Activated CD8-positive, alpha-beta memory T cell treated with anti-CD3 and anti-CD28 coated beads for 36 hours (primary cell): ENCODE results near the gene CTH. TPM values are rescaled to one million over a fixed set of nuclear protein-coding genes. Genes with fewer than 3 reads are reported as not detected.
"Not testable (repeated sequence)": the region's sequence is repeated elsewhere in the genome, so short reads cannot be mapped to it uniquely, and the experiment has no call there.

Experiments used
- CTCF ChIA-PET: fragments of 350-600 bp; sonication (Branson Sonifier 250); formaldehyde crosslinking; loops from one replicate; lab custom pipeline; 2021; ENCODE audit warnings: antibody characterized with exemption; lab: Charles Lee
- POLR2A ChIA-PET: fragments of 350-600 bp; sonication (Branson Sonifier 250); formaldehyde crosslinking; loops from one replicate; lab custom pipeline; 2021; ENCODE audit warnings: antibody characterized with exemption; lab: Charles Lee
- total RNA-seq, 2 experiments: library from RNA; stranded (reverse); gene quantifications; one replicate each; pipeline ENCODE4 v1.2.3, GENCODE V29; 2021

CTH gene
- total RNA-seq, 2 experiments from 2014 or later = 20.9 to 21.4 TPM

DNA sequence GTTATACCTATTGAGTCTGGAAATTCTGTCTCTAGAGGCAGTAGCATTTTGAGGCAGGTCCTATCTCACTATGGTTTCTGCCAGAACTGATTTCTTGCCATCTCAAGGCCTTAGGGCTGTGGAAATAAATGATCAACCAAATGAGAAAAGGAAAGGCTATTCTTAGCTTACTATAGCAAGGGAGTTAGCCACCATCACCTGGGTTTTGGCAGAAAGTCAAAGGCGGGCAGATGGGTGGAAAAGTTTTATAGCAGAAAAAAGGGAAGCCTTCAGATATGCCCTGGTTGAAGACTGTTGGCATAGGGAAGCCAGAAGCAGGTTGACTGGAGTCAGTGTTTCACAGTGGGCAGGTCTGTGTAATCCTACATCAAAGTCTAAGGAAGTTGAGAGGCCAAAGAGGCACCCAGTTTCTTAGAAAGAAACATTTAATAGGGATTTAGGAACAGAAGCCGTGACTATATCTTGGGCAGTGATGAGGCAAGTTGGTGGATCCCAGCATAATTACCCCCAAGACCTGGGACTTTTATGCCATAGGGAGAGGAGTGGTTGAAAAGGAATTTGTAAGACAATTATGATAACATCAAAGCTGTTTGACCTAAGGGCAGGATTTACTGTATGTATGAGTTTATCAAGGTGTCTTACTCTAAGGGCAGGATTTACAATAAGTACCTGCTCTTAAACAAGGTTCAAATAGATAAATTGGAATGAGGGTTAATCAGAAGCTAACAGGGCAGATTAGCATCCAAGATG lies 29.7 kb downstream of the CTH start:
- ChIA-PET POLR2A (no interaction called here), CTCF (no interaction called here)

DNA sequence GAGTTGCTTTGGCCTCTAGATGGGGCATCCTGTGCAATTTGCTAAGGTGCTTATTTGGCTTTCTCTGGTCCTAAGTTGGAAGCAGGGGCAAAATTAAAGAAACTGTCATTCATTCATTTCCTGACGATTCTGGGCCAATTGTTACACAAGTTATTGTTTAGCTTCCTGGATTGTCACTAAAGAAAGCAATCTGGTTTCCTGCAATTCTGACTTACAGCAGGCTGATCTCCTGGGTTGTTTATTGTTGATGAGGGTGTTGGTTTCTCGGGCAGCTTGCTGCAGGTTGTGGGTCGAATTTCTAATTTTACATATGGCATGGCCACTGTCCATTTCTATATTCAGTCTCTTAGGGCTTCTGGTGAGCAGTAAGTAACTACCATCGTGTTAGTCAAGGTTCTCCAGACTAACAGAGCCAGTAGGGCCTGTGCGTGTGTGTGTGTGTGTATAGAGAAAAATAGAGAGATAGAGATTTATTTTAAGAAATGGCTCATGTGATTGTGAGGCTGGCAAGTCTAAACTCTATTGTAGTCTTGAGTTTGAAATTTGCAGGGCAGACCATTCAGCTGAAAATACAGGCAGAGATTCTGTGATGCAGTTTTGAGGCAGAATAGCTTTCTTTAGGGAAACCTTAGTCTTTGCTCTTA lies 30.4 kb downstream of the CTH start:
- ChIA-PET CTCF (no interaction called here), POLR2A (no interaction called here)

DNA sequence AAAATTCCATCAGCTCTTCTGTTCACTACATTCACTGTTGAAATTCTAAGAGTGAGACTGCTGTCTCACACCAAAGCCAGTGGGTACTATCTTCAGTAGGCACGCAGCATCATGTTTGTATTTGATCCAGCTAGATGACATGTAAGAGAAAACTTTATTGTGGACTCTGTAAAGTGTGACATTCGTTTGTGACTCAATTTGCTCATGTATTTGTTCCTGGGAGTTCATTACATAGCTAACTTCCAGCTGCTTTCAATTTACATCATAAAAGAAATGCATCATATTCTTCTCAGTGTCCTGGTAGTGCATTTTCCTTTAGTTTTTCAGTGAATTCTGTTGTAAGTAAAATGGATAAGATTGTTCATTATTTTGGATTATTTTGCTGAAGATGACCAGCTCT lies 31.4 kb downstream of the CTH start:
- CTCF ChIA-PET = no interaction called here
- POLR2A ChIA-PET = no interaction called here

DNA sequence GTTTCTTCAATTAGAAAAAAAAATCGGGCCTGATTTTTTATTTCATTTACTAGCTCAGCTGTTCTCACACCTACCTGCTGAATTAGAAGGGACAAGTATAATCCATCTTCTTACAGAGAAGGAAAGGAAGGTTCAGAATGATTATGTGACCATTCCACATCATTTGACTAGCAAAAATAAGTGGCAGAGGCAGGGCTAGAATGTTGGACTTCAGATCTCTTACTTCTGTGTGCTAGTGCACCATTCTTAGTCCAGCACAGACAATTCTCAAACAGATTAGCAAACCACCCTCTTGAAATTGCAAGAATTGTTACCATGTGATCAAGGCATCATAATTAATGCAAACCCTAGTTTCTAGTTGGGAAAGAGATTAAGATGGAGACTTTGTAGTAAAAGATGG lies 32.7 kb downstream of the CTH start:
- CTCF ChIA-PET = no interaction called here

DNA sequence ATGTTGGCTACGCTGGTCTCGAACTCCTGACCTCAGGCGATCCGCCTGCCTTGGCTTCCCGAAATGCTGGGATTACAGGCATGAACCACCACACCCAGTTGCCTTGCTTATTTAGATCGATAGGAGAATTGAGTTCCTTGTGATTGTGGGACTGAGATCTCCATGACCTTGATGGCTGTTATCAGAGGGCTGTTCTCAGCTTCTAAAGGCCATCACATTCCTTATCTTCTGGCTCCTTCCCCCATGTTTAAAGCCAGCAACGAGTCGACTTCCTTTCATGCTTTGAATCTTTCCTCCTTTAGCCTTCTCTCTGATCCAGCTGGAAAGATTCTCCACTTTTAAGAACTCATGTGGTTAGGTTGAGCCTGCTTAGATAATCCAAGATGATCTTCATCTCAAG lies 38.0 kb downstream of the CTH start:
- ChIA-PET POLR2A (no interaction called here), CTCF (no interaction called here)

More for the DNA sequence above, 32.7 kb downstream of the CTH start:
- POLR2A ChIA-PET = no interaction called here

DNA sequence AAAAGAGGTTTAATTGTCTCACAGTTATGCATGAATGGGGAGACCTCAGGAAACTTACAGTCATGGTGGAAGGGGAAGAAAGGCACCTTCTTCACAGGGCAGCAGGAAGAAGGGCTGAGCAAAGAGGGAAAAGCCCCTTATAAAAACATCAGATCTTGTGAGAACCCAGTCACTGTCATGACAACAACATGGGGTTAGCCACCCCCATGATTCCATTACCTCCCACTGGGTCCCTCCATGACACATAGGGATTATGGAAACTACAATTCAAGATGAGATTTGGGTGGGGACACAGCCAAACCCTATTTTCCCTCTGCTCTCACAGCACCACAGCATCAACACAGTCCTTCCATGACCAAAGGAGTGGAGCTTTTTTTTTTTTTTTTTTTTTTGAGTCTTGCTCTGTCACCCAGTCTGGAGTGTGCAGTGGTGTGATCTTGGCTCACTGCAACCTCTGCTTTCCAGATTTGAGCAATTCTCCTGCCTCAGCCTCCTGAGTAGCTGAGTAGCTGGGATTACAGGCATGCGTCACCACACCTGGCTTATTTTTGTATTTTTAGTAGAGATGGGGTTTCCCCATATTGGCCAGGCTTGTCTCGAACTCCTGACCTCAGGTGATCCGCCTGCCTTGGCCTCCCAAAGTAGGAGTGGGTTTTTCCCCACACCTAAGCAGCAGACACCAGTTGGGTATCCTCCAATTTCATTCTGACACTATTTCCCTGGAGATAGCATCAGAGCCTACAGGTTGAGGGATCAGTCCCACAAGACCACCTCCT lies 41.3 kb downstream of the CTH start:
- POLR2A ChIA-PET = interaction anchor here (1.6 kb wide), 1 partner anchor 98 kb away, joined by 5 read pairs; the partner anchor contains the start of gene ANKRD13C
- CTCF ChIA-PET = interaction anchor here (0.6 kb wide), 1 partner anchor 34 kb away, joined by 3 read pairs; no protein-coding TSS in a partner anchor

DNA sequence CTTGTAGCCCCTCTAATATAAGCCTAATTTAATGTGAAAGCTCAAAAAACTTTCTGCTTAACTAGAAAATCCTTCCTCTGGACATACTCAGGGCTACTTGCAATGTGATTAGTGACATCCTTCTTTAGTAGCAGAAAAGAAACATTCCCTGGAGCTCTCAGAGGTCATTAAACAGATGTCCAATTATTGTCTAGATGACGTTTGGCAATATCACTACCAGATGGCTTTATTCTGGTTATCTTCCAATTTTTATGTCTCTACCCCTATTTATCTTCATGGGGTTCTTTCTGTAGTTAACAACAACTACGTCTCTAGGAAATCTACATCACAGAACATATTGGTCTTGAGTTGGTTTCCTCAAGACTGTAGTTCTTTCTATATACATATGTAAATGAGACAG lies 44.2 kb downstream of the CTH start:
- POLR2A ChIA-PET = no interaction called here
- CTCF ChIA-PET = no interaction called here

DNA sequence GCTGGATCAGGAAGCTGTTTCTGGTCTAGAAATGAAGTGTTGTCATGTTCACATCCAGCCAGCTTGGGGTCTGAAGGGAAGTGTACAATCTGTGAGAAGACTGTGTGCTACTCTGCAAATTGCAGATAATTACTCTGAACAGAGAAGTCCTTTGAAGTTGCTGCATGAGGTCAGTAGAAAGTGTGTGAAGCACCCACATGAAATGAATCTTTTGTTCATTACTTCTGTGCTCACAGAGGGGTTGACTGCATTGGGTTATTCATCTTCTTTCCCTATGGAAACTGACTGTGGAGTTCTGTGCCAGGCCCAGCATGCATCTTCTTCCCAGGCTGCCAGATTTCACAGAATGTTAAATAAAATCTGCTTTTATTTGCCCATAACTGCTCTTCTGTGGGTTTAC lies 47.1 kb downstream of the CTH start:
- CTCF ChIA-PET = no interaction called here

DNA sequence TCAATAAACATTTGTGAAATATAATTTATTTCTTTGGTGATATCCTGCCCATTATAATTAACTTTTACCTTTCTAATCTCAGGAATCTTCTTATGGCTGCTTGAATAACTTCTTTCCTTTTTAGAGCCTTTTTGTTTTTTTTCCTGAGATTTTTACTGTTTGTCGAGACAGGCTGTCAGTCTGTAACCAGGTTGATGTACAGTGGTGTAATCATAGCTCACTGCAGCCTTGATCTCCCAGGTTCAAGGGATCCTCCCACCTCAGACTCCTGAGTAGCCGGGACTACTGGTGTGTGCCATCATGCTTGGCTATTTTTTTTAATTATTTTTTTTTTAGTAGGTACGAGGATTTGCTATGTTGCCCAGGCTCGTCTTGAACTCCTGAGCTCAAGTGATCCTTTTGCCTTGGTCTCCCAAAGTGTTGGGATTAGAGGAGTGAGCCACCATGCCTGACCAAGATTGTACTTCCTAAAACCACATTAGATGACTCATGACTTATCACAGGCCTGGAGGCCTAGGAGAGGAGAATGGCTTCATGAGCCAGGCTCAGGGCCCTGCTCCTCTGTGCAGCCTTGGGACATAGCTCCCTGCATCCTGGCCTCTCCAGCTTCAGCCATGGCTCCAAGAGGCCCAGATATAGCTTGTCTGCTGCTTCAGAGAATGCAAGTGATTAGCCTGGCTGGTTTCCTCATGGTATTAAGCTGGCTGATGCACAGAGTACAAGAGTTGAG lies 48.6 kb downstream of the CTH start:
- ChIA-PET CTCF (no interaction called here), POLR2A (no interaction called here)

More for the DNA sequence above, 47.1 kb downstream of the CTH start:
- POLR2A ChIA-PET = no interaction called here

DNA sequence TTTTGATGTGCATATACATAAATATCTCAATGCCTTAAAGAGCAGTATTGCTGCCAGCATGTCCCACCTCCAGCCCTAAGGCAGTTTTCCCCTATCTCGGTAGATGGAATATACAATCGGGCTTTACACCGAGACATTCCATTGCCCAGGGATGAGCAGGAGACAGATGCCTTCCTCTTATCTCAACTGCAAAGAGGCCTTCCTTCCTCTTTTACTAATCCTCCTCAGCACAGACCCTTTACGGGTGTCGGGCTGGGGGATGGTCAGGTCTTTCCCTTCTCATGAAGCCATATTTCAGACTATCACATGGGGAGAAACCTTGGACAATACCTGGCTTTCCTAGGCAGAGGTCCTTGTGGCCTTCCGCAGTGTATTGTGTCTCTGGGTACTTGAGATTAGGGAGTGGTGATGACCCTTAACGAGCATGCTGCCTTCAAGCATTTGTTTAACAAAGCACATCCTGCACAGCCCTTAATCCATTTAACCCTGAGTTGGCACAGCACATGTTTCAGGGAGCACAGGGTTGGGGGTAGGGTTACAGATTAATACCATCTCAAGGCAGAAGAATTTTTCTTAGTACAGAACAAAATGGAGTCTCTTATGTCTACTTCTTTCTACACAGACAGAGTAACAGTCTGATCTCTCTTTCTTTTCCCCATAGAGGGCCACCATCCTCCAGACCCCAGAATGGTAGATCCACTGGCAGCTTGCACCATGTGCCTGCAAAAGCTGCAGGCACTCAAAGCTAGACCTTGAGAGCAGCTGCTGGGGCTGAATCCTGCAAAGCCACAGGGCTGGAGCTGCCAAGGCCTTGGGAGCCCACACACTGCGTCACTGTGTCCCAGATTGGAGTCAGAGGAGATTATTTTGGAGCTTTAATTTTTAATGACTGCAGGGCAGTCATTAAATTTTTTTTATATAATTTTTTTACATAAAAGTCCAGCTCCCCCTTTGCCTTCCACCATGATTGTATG lies 50.0 kb downstream of the CTH start:
- CTCF ChIA-PET = not testable (repeated sequence)
- POLR2A ChIA-PET = interaction anchor here (0.6 kb wide), 1 partner anchor 264 kb away, joined by 7 read pairs; no protein-coding TSS in a partner anchor

DNA sequence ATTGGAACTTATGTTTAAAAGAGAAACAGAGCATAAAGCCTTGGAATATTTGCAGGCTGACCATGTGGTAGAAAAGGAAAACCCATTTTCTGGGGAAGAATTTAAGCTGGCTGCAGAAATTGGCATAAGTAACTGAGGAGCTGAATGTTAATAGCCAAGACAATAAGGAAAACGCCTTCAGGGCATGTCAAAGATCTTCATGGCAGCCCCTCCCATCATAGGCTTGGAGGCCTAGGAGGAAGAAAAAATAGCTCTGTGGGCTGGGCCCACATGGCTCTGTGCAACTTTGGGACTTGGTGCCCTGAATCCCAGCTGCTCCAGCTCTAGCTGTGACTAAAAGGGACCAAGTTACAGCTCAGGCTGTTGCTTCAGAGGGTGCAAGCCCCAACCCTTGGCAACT lies 51.5 kb downstream of the CTH start:
- ChIA-PET CTCF (no interaction called here), POLR2A (no interaction called here)

DNA sequence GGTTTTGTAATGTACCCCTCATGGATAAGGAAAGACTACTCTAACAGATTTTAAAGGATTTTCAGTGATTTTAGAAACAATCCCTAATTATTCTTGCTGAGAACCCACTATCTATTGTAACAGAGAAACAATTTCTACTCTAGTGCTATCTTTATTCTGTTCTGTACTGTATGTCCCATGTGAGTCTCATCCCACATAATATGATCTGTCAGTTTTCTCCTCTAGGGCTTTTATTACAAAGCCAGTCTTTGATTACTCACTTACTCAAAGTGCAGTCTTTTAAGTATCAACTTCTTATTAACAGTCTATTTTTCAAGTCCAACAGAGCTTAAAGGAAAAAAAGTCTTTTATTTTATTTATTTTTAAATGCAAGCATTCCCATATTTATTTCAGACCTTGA lies 54.8 kb downstream of the CTH start:
- POLR2A ChIA-PET = no interaction called here

DNA sequence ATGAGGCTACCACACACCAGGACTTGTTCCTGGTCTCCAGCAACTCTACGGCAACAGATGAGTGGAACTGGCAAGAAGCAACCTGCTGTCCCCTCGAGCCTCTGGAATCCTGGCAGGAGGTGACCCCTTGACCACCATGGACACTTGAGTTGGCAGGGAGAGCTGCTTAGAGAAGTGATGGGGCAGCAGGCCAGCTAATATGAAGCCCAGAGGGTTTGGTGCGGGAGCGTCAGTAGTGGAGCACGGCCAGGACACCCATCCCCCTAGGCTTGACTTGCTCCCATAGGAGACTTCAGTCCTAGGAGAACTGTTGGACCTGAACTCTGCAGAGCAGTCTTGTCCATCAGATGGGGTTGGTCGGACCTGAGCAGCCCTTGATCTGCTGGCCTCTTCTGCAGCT lies 56.5 kb downstream of the CTH start:
- ChIA-PET POLR2A (interaction anchor here (0.6 kb wide), 1 partner anchor 38 kb away, joined by 3 read pairs; no protein-coding TSS in a partner anchor), CTCF (no interaction called here)

More for the DNA sequence above, 54.8 kb downstream of the CTH start:
- CTCF ChIA-PET = no interaction called here

DNA sequence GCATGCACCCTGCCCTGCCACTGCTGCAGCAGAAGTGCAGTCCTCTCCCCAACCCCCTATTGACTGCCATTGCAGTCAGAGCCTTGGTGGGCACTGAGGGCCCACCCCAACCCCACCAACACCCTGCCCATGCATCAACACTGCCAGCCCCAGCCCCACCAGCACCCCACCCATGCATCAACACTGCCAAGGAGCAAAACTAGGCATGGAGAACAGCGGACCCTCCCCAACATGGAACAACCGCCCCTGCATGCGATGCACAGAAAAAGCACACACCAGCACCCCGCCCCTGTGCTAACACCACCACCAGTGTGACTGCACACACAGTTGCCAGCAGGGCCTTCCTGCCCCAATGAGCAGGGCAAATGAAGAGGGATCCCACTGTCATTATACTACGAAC lies 57.1 kb downstream of the CTH start:
- ChIA-PET CTCF (no interaction called here), POLR2A (no interaction called here)

DNA sequence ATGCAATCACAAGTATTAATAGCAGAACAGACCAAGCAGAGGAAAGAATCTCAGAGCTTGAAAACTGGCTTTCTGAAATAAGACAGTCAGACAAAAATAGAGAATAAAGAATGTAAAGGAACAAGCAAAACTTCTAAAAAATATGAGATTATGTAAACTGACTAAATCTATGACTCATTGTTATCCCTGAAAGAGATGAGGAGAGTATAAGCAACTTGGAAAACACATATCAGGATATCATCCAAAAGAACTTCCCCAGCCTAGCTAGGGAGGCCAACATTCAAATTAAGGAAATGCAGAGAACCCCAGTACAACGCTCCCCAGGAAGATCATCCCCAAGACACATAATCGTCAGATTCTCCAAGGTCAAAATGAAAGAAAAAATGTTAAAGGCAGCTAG lies 58.1 kb downstream of the CTH start:
- CTCF ChIA-PET, POLR2A ChIA-PET: not testable (repeated sequence)

DNA sequence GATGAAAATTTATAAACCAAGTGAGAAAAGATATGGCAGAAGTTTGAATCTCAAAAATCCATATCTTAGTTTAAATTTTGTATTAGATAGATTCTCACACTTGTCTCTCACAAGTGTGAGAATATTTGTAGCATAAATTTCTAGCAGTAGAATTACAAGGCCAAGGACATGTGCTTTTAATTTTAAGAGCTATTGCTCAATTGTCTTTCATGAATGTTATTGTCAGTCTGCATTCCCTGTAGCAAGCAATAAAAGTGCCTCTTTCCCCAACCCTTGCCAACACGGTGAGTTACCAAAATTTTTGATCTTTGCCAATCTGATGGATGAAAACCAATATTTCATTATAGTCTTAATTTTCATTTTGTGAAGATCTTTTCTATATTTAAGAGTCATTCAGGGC lies 64.0 kb downstream of the CTH start:
- ChIA-PET POLR2A (no interaction called here), CTCF (no interaction called here)

DNA sequence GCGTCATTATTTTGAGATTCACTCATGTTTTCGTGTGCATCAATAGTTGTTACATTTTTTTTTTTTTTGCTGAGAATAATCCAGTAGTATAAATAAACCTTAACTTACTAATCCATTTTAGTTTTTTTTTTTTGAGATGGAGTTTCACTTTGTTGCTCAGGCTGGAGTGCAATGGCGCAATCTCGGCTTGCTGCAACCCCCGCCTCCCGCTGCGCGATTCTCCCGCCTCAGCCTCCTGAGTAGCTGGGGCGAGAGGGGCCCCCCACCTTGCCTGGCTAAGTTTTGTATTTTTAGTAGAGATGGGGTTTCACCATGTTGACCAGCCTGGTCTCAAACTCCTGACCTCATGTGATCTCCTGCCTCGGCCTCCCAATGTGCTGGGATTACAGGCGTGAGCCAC lies 66.0 kb downstream of the CTH start:
- ChIA-PET POLR2A (no interaction called here), CTCF (no interaction called here)

DNA sequence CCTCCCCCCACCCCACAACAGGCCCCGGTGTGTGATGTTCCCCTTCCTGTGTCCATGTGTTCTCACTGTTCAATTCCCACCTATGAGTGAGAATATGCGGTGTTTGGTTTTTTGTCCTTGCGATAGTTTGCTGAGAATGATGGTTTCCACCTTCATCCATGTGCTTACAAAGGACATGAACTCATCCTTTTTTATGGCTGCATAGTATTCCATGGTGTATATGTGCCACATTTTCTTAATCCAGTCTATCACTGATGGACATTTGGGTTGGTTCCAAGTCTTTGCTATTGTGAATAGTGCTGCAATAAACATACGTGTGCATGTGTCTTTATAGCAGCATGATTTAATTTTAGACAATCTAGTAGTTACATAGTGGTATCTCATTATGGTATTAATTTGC lies 66.8 kb downstream of the CTH start:
- CTCF ChIA-PET, POLR2A ChIA-PET: not testable (repeated sequence)

DNA sequence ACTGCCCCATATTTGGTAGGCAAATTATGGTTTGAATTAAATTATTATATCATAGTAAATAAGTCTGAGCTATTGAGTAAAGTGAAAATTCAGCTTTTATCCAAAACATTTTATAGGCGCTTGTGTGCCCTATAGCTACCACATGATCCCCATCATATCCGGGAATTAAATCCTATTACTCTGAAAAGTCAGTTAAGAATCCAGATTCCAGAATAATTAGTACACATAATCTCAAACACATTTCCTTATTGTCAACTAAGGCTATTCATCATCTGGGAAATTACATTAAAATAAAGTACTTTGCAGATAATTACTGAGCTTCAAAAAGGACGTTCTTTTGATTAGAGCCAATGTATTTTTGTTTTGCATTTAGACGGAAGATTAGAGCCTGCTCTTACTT lies 72.3 kb downstream of the CTH start:
- ChIA-PET POLR2A (no interaction called here), CTCF (no interaction called here)
